H1 (cell line): ENCODE measurements around the gene IKZF1. TPM values are rescaled to one million over a fixed set of nuclear protein-coding genes. Genes with fewer than 3 reads are reported as not detected.

Experiments
- CTCF ChIA-PET: fragments of 300-600 bp; sonication (Branson Sonifier 250); formaldehyde crosslinking; loops from one replicate; lab custom pipeline; 2021; ENCODE audit not compliant: partially characterized antibody; lab: Charles Lee
- POLR2A ChIA-PET: fragments of 300-600 bp; sonication (Branson Sonifier 250); formaldehyde crosslinking; loops from one replicate; lab custom pipeline; 2021; ENCODE audit warnings: inconsistent platforms; ENCODE audit not compliant: partially characterized antibody; lab: Charles Lee
- DNase-seq, 2 experiments: peaks; one replicate each; pipeline versions ENCODE4 v3.0.0 to v3.0.0-alpha.2; 2010 to 2022; ENCODE audit warnings: low spot score in 2 of 2, low read depth in 1 of 2, mixed read lengths in 1 of 2
- FAIRE-seq: peaks from 2 replicates; lab custom pipeline; 2011; peaks lifted over from hg19 to GRCh38; lab: Jason Lieb, UNC
- H2AFZ ChIP-seq: 2 replicates; pipeline ENCODE4 v1.8.1; 2012; ENCODE audit warnings: low read length, inconsistent platforms
- H2AK5ac ChIP-seq: 2 replicates; pipeline ENCODE4 v1.6.1; 2013; ENCODE audit warnings: low read depth, low read length
- H2BK120ac ChIP-seq: replicated peaks from 2 replicates; pipeline ENCODE3; 2013; ENCODE audit warnings: low read depth, low read length, inconsistent platforms
- H2BK12ac ChIP-seq: 2 replicates; pipeline ENCODE4 v1.6.1; 2013; ENCODE audit warnings: low read depth, low read length
- H2BK15ac ChIP-seq: 2 replicates; pipeline ENCODE4 v1.6.1; 2013; ENCODE audit warnings: low read length
- H2BK20ac ChIP-seq: 2 replicates; pipeline ENCODE4 v1.6.1; 2013; ENCODE audit warnings: low read length
- H2BK5ac ChIP-seq: 2 replicates; pipeline ENCODE4 v1.6.1; 2013; ENCODE audit warnings: low read depth, low read length
- H3K14ac ChIP-seq: 2 replicates; pipeline ENCODE4 v1.6.1; 2013; ENCODE audit warnings: inconsistent platforms; ENCODE audit not compliant: insufficient read length
- H3K18ac ChIP-seq: 2 replicates; pipeline ENCODE4 v1.6.1; 2013; ENCODE audit warnings: low read length; ENCODE audit errors: extremely low read depth
- H3K23ac ChIP-seq: 2 replicates; pipeline ENCODE4 v1.6.1; 2013; ENCODE audit warnings: inconsistent platforms; ENCODE audit not compliant: insufficient read length
- H3K23me2 ChIP-seq: 2 replicates; pipeline ENCODE4 v1.6.1; 2013; ENCODE audit warnings: low read depth, low read length
- H3K27ac ChIP-seq: 2 replicates; pipeline ENCODE4 v1.6.1; 2011; ENCODE audit warnings: low read depth, low read length, inconsistent platforms
- H3K27me3 ChIP-seq, 4 experiments: replicated peaks in 1 of 4; 1 replicate in 1 of 4; 2 replicates in 3 of 4; pipeline versions ENCODE4 v1.6.1 to v1.8.1; 2011 to 2013; ENCODE audit warnings: low read length in 3 of 4, mild to moderate bottlenecking in 3 of 4, inconsistent platforms in 2 of 4, mixed read lengths in 2 of 4, moderate library complexity in 1 of 4; ENCODE audit not compliant: control insufficient read depth in 3 of 4, insufficient read depth in 3 of 4; ENCODE audit errors: extremely low read depth in 1 of 4
- H3K36me3 ChIP-seq, 4 experiments: 2 replicates each; pipeline versions ENCODE4 v1.6.1 to v1.8.1; 2011 to 2013; ENCODE audit warnings: mild to moderate bottlenecking in 4 of 4, low read length in 3 of 4, moderate library complexity in 2 of 4, control low read depth in 1 of 4, inconsistent platforms in 1 of 4; ENCODE audit not compliant: insufficient read depth in 4 of 4, control insufficient read depth in 2 of 4
- H3K4ac ChIP-seq: replicated peaks from 2 replicates; pipeline ENCODE3; 2013; ENCODE audit warnings: low read length, low read depth, mixed read lengths, inconsistent platforms; ENCODE audit not compliant: insufficient read length
- H3K4me1 ChIP-seq, 4 experiments: replicated peaks in 1 of 4; 1 replicate in 1 of 4; 2 replicates in 3 of 4; pipeline versions ENCODE4 v1.6.1 to v1.8.1; 2011 to 2013; ENCODE audit warnings: low read length in 3 of 4, inconsistent platforms in 2 of 4, mixed read lengths in 1 of 4; ENCODE audit not compliant: insufficient read depth in 4 of 4, control insufficient read depth in 3 of 4
- H3K4me2 ChIP-seq, 2 experiments: 2 replicates each; pipeline versions ENCODE4 v1.6.1 to v1.8.1; 2011 to 2013; ENCODE audit warnings: low read depth in 2 of 2, low read length in 2 of 2, control low read depth in 1 of 2, inconsistent platforms in 1 of 2, mild to moderate bottlenecking in 1 of 2; ENCODE audit not compliant: insufficient read depth in 1 of 2
- H3K4me3 ChIP-seq, 4 experiments: fragments of 200-600, 300-600 bp in 1 of 4; sonication (generic), shearing (Covaris generic), sonication (Bioruptor Twin) in 1 of 4; 2 replicates each; pipeline versions ENCODE4 v1.5.1 to v1.8.1; 2011 to 2016; ENCODE audit warnings: low read length in 4 of 4, low read depth in 3 of 4, control low read depth in 2 of 4, inconsistent platforms in 2 of 4, mild to moderate bottlenecking in 2 of 4, mixed read lengths in 1 of 4, moderate library complexity in 1 of 4; ENCODE audit not compliant: insufficient read depth in 2 of 4; ENCODE audit errors: extremely low read depth in 1 of 4
- H3K56ac ChIP-seq: replicated peaks from 2 replicates; pipeline ENCODE3; 2013; ENCODE audit warnings: low read depth, mild to moderate bottlenecking, mixed read lengths, low read length, inconsistent platforms; ENCODE audit not compliant: insufficient read length
- H3K79me1 ChIP-seq: 2 replicates; pipeline ENCODE4 v1.6.1; 2013; ENCODE audit warnings: low read depth, low read length, control low read depth
- H3K79me2 ChIP-seq, 2 experiments: 2 replicates each; pipeline versions ENCODE4 v1.6.1 to v1.8.1; 2012 to 2013; ENCODE audit warnings: low read length in 2 of 2, mild to moderate bottlenecking in 2 of 2, inconsistent platforms in 1 of 2; ENCODE audit not compliant: insufficient read depth in 2 of 2, control insufficient read depth in 1 of 2
- H3K9ac ChIP-seq, 4 experiments: replicated peaks in 1 of 4; 1 replicate in 1 of 4; 2 replicates in 3 of 4; pipeline versions ENCODE4 v1.6.1 to v1.8.1; 2011 to 2013; ENCODE audit warnings: low read depth in 3 of 4, low read length in 3 of 4, control low read depth in 2 of 4, mild to moderate bottlenecking in 2 of 4, moderate library complexity in 2 of 4, inconsistent platforms in 1 of 4; ENCODE audit errors: extremely low read depth in 1 of 4
- H3K9me3 ChIP-seq, 2 experiments: 2 replicates each; pipeline versions ENCODE4 v1.6.1 to v1.8.1; 2012 to 2013; ENCODE audit warnings: mild to moderate bottlenecking in 2 of 2, moderate library complexity in 2 of 2, control low read depth in 1 of 2, inconsistent platforms in 1 of 2, low read depth in 1 of 2, low read length in 1 of 2, mixed read lengths in 1 of 2; ENCODE audit not compliant: insufficient read depth in 2 of 2
- H4K20me1 ChIP-seq, 2 experiments: replicated peaks in 1 of 2; 2 replicates each; pipeline versions ENCODE3 to v1.8.1; 2011 to 2013; ENCODE audit warnings: inconsistent platforms in 2 of 2, low read length in 2 of 2, mild to moderate bottlenecking in 1 of 2; ENCODE audit not compliant: insufficient read depth in 2 of 2, control insufficient read depth in 1 of 2
- H4K5ac ChIP-seq: 2 replicates; pipeline ENCODE4 v1.6.1; 2013; ENCODE audit warnings: low read length, low read depth, mixed read lengths, inconsistent platforms; ENCODE audit not compliant: insufficient read length
- H4K8ac ChIP-seq: 2 replicates; pipeline ENCODE4 v1.8.0; 2013; ENCODE audit warnings: mild to moderate bottlenecking, moderate library complexity, low read length, inconsistent platforms; ENCODE audit not compliant: insufficient read depth; ENCODE audit errors: extremely low read depth
- H4K91ac ChIP-seq: replicated peaks from 2 replicates; pipeline ENCODE3; 2013; ENCODE audit warnings: low read length, mixed read lengths, inconsistent platforms; ENCODE audit not compliant: insufficient read length
- MAFK ChIP-seq: IDR thresholded peaks from 2 replicates; pipeline ENCODE4 v1.6.1; 2012; ENCODE audit warnings: low read depth, mild to moderate bottlenecking, improper control_type of control experiment, low read length
- WGBS, 2 experiments: shearing (Covaris generic) in 1 of 2; methylation state at CpG; one replicate each; pipeline versions ENCODE4 v1.1.6 to v1.1.7; 2013 to 2015; ENCODE audit warnings: low lambda C conversion rate in 2 of 2, mixed read lengths in 2 of 2, inconsistent platforms in 1 of 2, low coverage in 1 of 2, missing lambda C conversion rate in 1 of 2; ENCODE audit not compliant: insufficient replicate concordance in 2 of 2, insufficient coverage in 1 of 2, insufficient read length in 1 of 2; ENCODE audit errors: extremely low coverage in 1 of 2, missing lambda C conversion rate in 1 of 2; 5-methylcytosine and 5-hydroxymethylcytosine counted together
- polyA plus RNA-seq, 7 experiments: library from polyadenylated mRNA; depleted of rRNA in 3 of 7; stranded (reverse) in 5 of 7; unstranded in 2 of 7; fragments of >200 nt in 5 of 7; fragments of 200-250 nt in 2 of 7; gene quantifications; 1 replicate in 5 of 7; 2 replicates in 1 of 7; 4 replicates in 1 of 7; pipeline versions ENCODE4 v1.2.1 to v1.2.3, GENCODE V29; 2011 to 2013; ENCODE audit warnings: missing spikeins in 2 of 7, mixed read lengths in 2 of 7
- total RNA-seq: library from RNA; stranded (reverse); fragmentation: NEBNext Ultra II Directional; extraction: Animal tissue kit (Norgen Biotek cat#: 25700); gene quantifications from 2 replicates; pipeline ENCODE4 v1.2.1, GENCODE V29; 2021

IKZF1 gene
- total and polyA plus RNA-seq, 2 of the 8 experiments (the other 6 are each of a cell fraction or from before 2014, with no cell fraction given), result 0.74 to 1.5 TPM

DNA sequence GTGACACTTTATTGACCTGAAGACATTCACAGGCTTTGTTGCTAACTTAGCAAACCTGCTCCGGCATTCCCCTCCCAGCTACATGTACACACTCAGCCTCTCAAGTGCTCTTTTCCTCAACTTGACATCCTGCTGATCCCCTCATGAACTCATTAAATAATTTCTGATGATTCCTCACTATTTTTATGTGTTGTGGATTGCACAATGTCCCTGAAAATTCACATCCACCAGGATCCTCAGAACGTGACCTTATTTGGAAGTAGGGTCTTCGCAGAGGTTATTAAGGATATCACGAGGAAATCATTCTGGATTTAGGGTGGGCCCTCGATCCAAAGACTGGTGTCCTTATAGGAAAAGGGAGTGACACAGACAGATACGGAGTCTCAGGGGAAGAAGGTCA is 118.3 kb downstream of the IKZF1 start:
- CTCF ChIA-PET, result no interaction called here
- no peak overlapping the region for H3K27ac ChIP-seq

More for the DNA sequence above, 118.3 kb downstream of the IKZF1 start:
- FAIRE-seq (no peak), DNase-seq (no peak)
- no peaks in the 10 kb centered on the region for H4K20me1 ChIP-seq
- no peak overlapping the region for H3K9ac ChIP-seq
- no peak overlapping the region for H2AK5ac ChIP-seq
- POLR2A ChIA-PET, result no interaction called here
- H3K9me3 ChIP-seq, result no peaks in the 10 kb centered on the region
- no peak overlapping the region for H3K56ac ChIP-seq
- H3K14ac ChIP-seq, result no peak overlapping the region
- H3K27me3 ChIP-seq, result no peaks in the 10 kb centered on the region; a peak in 1 of 7 replicates
- H3K4me1 ChIP-seq, result peaks cover 0 to 8% (median 3%) of the 10 kb centered on the region in 4 experiments; a peak in 5 of 7 replicates
- TF ChIP-seq MAFK, result no peak
- no peaks in the 10 kb centered on the region for H3K79me2 ChIP-seq
- no peak overlapping the region for H2BK20ac ChIP-seq
- no peaks in the 10 kb centered on the region for H3K79me1 ChIP-seq
- H3K4me2 ChIP-seq, result no peak overlapping the region
- no peak overlapping the region for H4K8ac ChIP-seq
- H2BK120ac ChIP-seq, result no peak overlapping the region
- H2BK5ac ChIP-seq, result no peak overlapping the region
- H3K23me2 ChIP-seq, result no peaks in the 10 kb centered on the region
- H2BK12ac ChIP-seq, result no peak overlapping the region
- no peak overlapping the region for H3K4ac ChIP-seq
- no peaks in the 10 kb centered on the region for H3K36me3 ChIP-seq
- WGBS, 2 experiments, result 89% methylated on average over 6 of the region's 6 CpGs; no CpG with 5 or more reads in 1 of the 2 experiments
- H3K23ac ChIP-seq, result no peak overlapping the region
- H3K18ac ChIP-seq, result no peak overlapping the region
- H4K91ac ChIP-seq, result no peak overlapping the region
- no peak overlapping the region for H3K4me3 ChIP-seq
- no peak overlapping the region for H2BK15ac ChIP-seq
- H2AFZ ChIP-seq, result no peak overlapping the region
- no peak overlapping the region for H4K5ac ChIP-seq
